HEK293 (cell line): ENCODE data around the gene ZCCHC24.

Source experiments
- GLI4 ChIP-seq: fragments of 450-650 bp; formaldehyde crosslinking; IDR thresholded peaks from 2 replicates; pipeline ENCODE4 v1.5.1; 2016; ENCODE audit warnings: missing biosample characterization, missing genetic modification characterization
- HOXC10 ChIP-seq: sonication (generic); formaldehyde crosslinking; IDR thresholded peaks from 2 replicates; pipeline ENCODE4 v1.8.1; 2023; ENCODE audit warnings: mild to moderate bottlenecking, missing genetic modification reagents
- HOXD13 ChIP-seq: sonication (generic); formaldehyde crosslinking; IDR thresholded peaks from 2 replicates; pipeline ENCODE4 v1.8.0; 2022; ENCODE audit warnings: missing genetic modification reagents, borderline replicate concordance
- IKZF3 ChIP-seq: fragments of 450-650 bp; IDR thresholded peaks from 2 replicates; pipeline ENCODE4 v1.5.0; 2018; ENCODE audit warnings: missing biosample characterization, mild to moderate bottlenecking, missing genetic modification characterization, moderate library complexity
- KLF1 ChIP-seq: fragments of 450-650 bp; formaldehyde crosslinking; IDR thresholded peaks from 2 replicates; pipeline ENCODE4 v1.5.1; 2016; ENCODE audit warnings: missing biosample characterization, missing genetic modification characterization
- KLF16 ChIP-seq: fragments of 450-650 bp; formaldehyde crosslinking; IDR thresholded peaks from 2 replicates; pipeline ENCODE4 v1.5.1; 2017; ENCODE audit warnings: missing biosample characterization, missing genetic modification characterization
- KLF8 ChIP-seq: fragments of 450-650 bp; formaldehyde crosslinking; IDR thresholded peaks from 2 replicates; pipeline ENCODE4 v1.5.1; 2016; ENCODE audit warnings: missing biosample characterization, missing genetic modification characterization
- KLF9 ChIP-seq: fragments of 450-650 bp; formaldehyde crosslinking; IDR thresholded peaks from 2 replicates; pipeline ENCODE4 v1.5.1; 2016; ENCODE audit warnings: missing biosample characterization, missing genetic modification characterization, low read depth
- MEIS1 ChIP-seq: sonication (generic); formaldehyde crosslinking; IDR thresholded peaks from 2 replicates; pipeline ENCODE4 v1.8.1; 2022; ENCODE audit warnings: missing genetic modification reagents, mild to moderate bottlenecking, borderline replicate concordance
- SCRT2 ChIP-seq: fragments of 450-650 bp; formaldehyde crosslinking; IDR thresholded peaks from 2 replicates; pipeline ENCODE4 v1.5.1; 2016; ENCODE audit warnings: missing biosample characterization, missing genetic modification characterization
- ZBTB21 ChIP-seq: fragments of 450-650 bp; formaldehyde crosslinking; IDR thresholded peaks from 2 replicates; pipeline ENCODE4 v1.5.1; 2017; ENCODE audit warnings: missing biosample characterization, missing genetic modification characterization
- ZEB2 ChIP-seq: fragments of 450-650 bp; formaldehyde crosslinking; IDR thresholded peaks from 2 replicates; pipeline ENCODE4 v1.5.1; 2016; ENCODE audit warnings: missing biosample characterization, missing genetic modification characterization
- ZFP41 ChIP-seq: fragments of 450-650 bp; formaldehyde crosslinking; IDR thresholded peaks from 2 replicates; pipeline ENCODE4 v1.5.1; 2016; ENCODE audit warnings: missing biosample characterization, missing genetic modification characterization, borderline replicate concordance
- ZNF146 ChIP-seq: fragments of 450-650 bp; formaldehyde crosslinking; IDR thresholded peaks from 2 replicates; pipeline ENCODE4 v1.5.1; 2016; ENCODE audit warnings: missing biosample characterization, missing genetic modification characterization
- ZNF16 ChIP-seq: fragments of 450-650 bp; formaldehyde crosslinking; IDR thresholded peaks from 2 replicates; pipeline ENCODE4 v1.5.1; 2016; ENCODE audit warnings: low read depth, missing biosample characterization, missing genetic modification characterization
- ZNF184 ChIP-seq: fragments of 450-650 bp; IDR thresholded peaks from 2 replicates; pipeline ENCODE4 v1.5.1; 2018; ENCODE audit warnings: missing biosample characterization, mild to moderate bottlenecking, missing genetic modification characterization
- ZNF2 ChIP-seq: fragments of 450-650 bp; formaldehyde crosslinking; IDR thresholded peaks from 2 replicates; pipeline ENCODE4 v1.5.1; 2016; ENCODE audit warnings: missing biosample characterization, missing genetic modification characterization
- ZNF211 ChIP-seq: fragments of 450-650 bp; formaldehyde crosslinking; IDR thresholded peaks from 2 replicates; pipeline ENCODE4 v1.5.1; 2016; ENCODE audit warnings: low read depth, missing biosample characterization, missing genetic modification characterization
- ZNF266 ChIP-seq: fragments of 450-650 bp; formaldehyde crosslinking; IDR thresholded peaks from 2 replicates; pipeline ENCODE4 v1.5.1; 2016; ENCODE audit warnings: missing biosample characterization, missing genetic modification characterization, low read depth
- ZNF701 ChIP-seq: fragments of 450-650 bp; formaldehyde crosslinking; IDR thresholded peaks from 2 replicates; pipeline ENCODE4 v1.5.1; 2016; ENCODE audit warnings: missing biosample characterization, missing genetic modification characterization
- ZNF791 ChIP-seq: fragments of 450-650 bp; formaldehyde crosslinking; IDR thresholded peaks from 2 replicates; pipeline ENCODE4 v1.5.1; 2016; ENCODE audit warnings: missing biosample characterization, missing genetic modification characterization
- ZSCAN16 ChIP-seq: fragments of 450-650 bp; formaldehyde crosslinking; IDR thresholded peaks from 2 replicates; pipeline ENCODE4 v1.5.1; 2016; ENCODE audit warnings: missing biosample characterization, missing genetic modification characterization
- ZSCAN23 ChIP-seq: fragments of 450-650 bp; formaldehyde crosslinking; IDR thresholded peaks from 2 replicates; pipeline ENCODE4 v1.5.1; 2016; ENCODE audit warnings: missing biosample characterization, missing genetic modification characterization
- ZXDB ChIP-seq: fragments of 450-650 bp; formaldehyde crosslinking; IDR thresholded peaks from 2 replicates; pipeline ENCODE4 v1.5.1; 2016; ENCODE audit warnings: missing biosample characterization, missing genetic modification characterization
- TF ChIP-seq, protein P1 (sequence below): IDR thresholded peaks from 2 replicates; pipeline ENCODE4 v1.6.1; 2011; ENCODE audit warnings: mild to moderate bottlenecking, low read depth, low read length, borderline replicate concordance
- TF ChIP-seq, protein P2 (sequence below): fragments of 450-650 bp; IDR thresholded peaks from 2 replicates; pipeline ENCODE4 v1.5.1; 2018; ENCODE audit warnings: missing biosample characterization, missing genetic modification characterization
- TF ChIP-seq, protein P3 (sequence below): fragments of 450-650 bp; formaldehyde crosslinking; optimal IDR thresholded peaks from 2 replicates; pipeline ENCODE3; 2016; ENCODE audit warnings: missing biosample characterization, mild to moderate bottlenecking, missing genetic modification characterization
- TF ChIP-seq, protein P4 (sequence below): fragments of 450-650 bp; formaldehyde crosslinking; conservative IDR thresholded peaks from 2 replicates; pipeline ENCODE4 v1.5.1; 2016; ENCODE audit warnings: low read depth, missing biosample characterization, missing genetic modification characterization
- TF ChIP-seq, protein P5 (sequence below): fragments of 450-650 bp; formaldehyde crosslinking; IDR thresholded peaks from 2 replicates; pipeline ENCODE4 v1.5.1; 2016; ENCODE audit warnings: missing biosample characterization, missing genetic modification characterization
- TF ChIP-seq, protein P6 (sequence below): fragments of 450-650 bp; formaldehyde crosslinking; IDR thresholded peaks from 2 replicates; pipeline ENCODE4 v1.5.1; 2016; ENCODE audit warnings: missing biosample characterization, missing genetic modification characterization, low read depth

The ZCCHC24 gene

DNA sequence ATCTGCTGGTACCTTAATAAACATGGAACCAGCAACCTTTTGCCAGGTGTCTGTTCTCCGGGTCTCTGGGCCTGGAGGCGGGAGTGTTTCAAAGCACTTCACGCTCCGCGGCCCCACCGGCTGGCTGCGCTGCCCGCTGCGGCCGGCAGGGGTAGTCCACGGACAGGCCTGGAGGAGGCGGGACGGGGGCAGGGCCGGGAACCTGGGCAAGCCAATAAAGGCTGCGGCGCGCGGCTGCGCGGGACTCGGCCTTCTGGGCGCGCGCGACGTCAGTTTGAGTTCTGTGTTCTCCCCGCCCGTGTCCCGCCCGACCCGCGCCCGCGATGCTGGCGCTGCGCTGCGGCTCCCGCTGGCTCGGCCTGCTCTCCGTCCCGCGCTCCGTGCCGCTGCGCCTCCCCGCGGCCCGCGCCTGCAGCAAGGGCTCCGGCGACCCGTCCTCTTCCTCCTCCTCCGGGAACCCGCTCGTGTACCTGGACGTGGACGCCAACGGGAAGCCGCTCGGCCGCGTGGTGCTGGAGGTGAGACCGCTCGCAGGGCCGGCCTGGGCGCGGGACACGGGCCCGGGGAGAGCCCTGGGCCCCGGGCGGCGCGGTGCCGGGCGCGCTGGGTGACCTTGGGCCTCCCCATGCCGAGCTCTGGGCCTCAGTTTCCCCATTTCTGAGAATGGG is 98.1 kb downstream of the ZCCHC24 start, which contains the start of gene PPIF (continued):
- no peak for TF ChIP-seq ZNF16 (tag by site-specific recombination)
- TF ChIP-seq, protein P1, sequence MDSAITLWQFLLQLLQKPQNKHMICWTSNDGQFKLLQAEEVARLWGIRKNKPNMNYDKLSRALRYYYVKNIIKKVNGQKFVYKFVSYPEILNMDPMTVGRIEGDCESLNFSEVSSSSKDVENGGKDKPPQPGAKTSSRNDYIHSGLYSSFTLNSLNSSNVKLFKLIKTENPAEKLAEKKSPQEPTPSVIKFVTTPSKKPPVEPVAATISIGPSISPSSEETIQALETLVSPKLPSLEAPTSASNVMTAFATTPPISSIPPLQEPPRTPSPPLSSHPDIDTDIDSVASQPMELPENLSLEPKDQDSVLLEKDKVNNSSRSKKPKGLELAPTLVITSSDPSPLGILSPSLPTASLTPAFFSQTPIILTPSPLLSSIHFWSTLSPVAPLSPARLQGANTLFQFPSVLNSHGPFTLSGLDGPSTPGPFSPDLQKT: no peak
- no peak for TF ChIP-seq ZNF184 (tag by site-specific recombination)
- no peak for TF ChIP-seq ZBTB21 (tag by site-specific recombination)
- peak; percentile 37; the same call in 1 of the 2 replicates for TF ChIP-seq KLF8
- TF ChIP-seq GLI4 (tag by site-specific recombination): no peak
- TF ChIP-seq, protein P2, sequence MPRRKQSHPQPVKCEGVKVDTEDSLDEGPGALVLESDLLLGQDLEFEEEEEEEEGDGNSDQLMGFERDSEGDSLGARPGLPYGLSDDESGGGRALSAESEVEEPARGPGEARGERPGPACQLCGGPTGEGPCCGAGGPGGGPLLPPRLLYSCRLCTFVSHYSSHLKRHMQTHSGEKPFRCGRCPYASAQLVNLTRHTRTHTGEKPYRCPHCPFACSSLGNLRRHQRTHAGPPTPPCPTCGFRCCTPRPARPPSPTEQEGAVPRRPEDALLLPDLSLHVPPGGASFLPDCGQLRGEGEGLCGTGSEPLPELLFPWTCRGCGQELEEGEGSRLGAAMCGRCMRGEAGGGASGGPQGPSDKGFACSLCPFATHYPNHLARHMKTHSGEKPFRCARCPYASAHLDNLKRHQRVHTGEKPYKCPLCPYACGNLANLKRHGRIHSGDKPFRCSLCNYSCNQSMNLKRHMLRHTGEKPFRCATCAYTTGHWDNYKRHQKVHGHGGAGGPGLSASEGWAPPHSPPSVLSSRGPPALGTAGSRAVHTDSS (tag by site-specific recombination): peak; percentile 60
- TF ChIP-seq, protein P3, sequence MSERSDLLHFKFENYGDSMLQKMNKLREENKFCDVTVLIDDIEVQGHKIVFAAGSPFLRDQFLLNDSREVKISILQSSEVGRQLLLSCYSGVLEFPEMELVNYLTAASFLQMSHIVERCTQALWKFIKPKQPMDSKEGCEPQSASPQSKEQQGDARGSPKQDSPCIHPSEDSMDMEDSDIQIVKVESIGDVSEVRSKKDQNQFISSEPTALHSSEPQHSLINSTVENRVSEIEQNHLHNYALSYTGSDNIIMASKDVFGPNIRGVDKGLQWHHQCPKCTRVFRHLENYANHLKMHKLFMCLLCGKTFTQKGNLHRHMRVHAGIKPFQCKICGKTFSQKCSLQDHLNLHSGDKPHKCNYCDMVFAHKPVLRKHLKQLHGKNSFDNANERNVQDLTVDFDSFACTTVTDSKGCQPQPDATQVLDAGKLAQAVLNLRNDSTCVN (tag by site-specific recombination): peak; percentile 89
- peak; percentile 77; the same call in 1 of the 2 replicates for TF ChIP-seq KLF9 (tag by site-specific recombination)
- TF ChIP-seq ZNF791 (tag by site-specific recombination): no peak
- no peak for TF ChIP-seq SCRT2
- no peak for TF ChIP-seq ZNF266 (tag by site-specific recombination)
- no peak for TF ChIP-seq MEIS1
- TF ChIP-seq ZSCAN23 (tag by site-specific recombination): no peak
- TF ChIP-seq, protein P4, sequence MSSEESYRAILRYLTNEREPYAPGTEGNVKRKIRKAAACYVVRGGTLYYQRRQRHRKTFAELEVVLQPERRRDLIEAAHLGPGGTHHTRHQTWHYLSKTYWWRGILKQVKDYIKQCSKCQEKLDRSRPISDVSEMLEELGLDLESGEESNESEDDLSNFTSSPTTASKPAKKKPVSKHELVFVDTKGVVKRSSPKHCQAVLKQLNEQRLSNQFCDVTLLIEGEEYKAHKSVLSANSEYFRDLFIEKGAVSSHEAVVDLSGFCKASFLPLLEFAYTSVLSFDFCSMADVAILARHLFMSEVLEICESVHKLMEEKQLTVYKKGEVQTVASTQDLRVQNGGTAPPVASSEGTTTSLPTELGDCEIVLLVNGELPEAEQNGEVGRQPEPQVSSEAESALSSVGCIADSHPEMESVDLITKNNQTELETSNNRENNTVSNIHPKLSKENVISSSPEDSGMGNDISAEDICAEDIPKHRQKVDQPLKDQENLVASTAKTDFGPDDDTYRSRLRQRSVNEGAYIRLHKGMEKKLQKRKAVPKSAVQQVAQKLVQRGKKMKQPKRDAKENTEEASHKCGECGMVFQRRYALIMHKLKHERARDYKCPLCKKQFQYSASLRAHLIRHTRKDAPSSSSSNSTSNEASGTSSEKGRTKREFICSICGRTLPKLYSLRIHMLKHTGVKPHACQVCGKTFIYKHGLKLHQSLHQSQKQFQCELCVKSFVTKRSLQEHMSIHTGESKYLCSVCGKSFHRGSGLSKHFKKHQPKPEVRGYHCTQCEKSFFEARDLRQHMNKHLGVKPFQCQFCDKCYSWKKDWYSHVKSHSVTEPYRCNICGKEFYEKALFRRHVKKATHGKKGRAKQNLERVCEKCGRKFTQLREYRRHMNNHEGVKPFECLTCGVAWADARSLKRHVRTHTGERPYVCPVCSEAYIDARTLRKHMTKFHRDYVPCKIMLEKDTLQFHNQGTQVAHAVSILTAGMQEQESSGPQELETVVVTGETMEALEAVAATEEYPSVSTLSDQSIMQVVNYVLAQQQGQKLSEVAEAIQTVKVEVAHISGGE: no peak
- TF ChIP-seq HOXD13 (CRISPR knock-in tag): no peak
- TF ChIP-seq, protein P5, sequence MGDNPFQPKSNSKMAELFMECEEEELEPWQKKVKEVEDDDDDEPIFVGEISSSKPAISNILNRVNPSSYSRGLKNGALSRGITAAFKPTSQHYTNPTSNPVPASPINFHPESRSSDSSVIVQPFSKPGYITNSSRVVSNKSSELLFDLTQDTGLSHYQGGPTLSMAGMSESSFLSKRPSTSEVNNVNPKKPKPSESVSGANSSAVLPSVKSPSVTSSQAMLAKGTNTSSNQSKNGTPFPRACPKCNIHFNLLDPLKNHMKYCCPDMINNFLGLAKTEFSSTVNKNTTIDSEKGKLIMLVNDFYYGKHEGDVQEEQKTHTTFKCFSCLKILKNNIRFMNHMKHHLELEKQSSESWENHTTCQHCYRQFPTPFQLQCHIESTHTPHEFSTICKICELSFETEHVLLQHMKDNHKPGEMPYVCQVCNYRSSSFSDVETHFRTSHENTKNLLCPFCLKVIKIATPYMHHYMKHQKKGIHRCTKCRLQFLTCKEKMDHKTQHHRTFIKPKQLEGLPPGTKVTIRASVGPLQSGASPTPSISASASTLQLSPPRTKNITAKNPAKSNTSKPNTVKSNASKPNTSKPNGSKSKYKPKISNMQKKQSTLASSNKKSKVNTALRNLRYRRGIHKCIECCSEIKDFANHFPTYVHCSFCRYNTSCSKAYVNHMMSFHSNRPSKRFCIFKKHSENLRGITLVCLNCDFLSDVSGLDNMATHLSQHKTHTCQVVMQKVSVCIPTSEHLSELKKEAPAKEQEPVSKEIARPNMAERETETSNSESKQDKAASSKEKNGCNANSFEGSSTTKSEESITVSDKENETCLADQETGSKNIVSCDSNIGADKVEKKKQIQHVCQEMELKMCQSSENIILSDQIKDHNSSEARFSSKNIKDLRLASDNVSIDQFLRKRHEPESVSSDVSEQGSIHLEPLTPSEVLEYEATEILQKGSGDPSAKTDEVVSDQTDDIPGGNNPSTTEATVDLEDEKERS (tag by site-specific recombination): no peak
- no peak for TF ChIP-seq ZFP41 (tag by site-specific recombination)
- TF ChIP-seq ZNF211 (tag by site-specific recombination): no peak
- TF ChIP-seq ZNF2 (tag by site-specific recombination): no peak
- TF ChIP-seq KLF1 (tag by site-specific recombination): no peak
- TF ChIP-seq ZEB2: 0 out of 2 replicates have a peak, but pooled peaks have one; percentile 44
- no peak for TF ChIP-seq KLF16
- no peak for TF ChIP-seq ZSCAN16
- TF ChIP-seq ZNF701: no peak
- TF ChIP-seq ZXDB (tag by site-specific recombination): no peak
- TF ChIP-seq, protein P6, sequence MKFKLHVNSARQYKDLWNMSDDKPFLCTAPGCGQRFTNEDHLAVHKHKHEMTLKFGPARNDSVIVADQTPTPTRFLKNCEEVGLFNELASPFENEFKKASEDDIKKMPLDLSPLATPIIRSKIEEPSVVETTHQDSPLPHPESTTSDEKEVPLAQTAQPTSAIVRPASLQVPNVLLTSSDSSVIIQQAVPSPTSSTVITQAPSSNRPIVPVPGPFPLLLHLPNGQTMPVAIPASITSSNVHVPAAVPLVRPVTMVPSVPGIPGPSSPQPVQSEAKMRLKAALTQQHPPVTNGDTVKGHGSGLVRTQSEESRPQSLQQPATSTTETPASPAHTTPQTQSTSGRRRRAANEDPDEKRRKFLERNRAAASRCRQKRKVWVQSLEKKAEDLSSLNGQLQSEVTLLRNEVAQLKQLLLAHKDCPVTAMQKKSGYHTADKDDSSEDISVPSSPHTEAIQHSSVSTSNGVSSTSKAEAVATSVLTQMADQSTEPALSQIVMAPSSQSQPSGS (tag by site-specific recombination): no peak
- TF ChIP-seq ZNF146 (tag by site-specific recombination): no peak
- TF ChIP-seq HOXC10 (CRISPR knock-in tag): no peak
- TF ChIP-seq IKZF3: peak; percentile 40; the same call in 1 of the 2 replicates
